Cardiac muscle cell (in vitro differentiated cells and primary cell): ENCODE results near the gene KRTAP10-8. TPM values are rescaled to one million over a fixed set of nuclear protein-coding genes. Genes with fewer than 3 reads are reported as not detected.

ENCODE experiments used
- DNase-seq, 2 donors: peaks; one replicate each; pipeline versions ENCODE4 v3.0.0 to v3.0.0-alpha.2; 2010 to 2017; ENCODE audit warnings: low read depth in 1 of 2, low spot score in 1 of 2
- H3K27ac ChIP-seq: fragments of 200-600 bp; sonication (generic); 2 replicates; pipeline ENCODE4 v1.5.1; 2016
- H3K27me3 ChIP-seq: fragments of 200-600 bp; sonication (generic); 2 replicates; pipeline ENCODE4 v1.6.0; 2016; ENCODE audit warnings: control low read depth
- H3K36me3 ChIP-seq: fragments of 200-600 bp; sonication (generic); 2 replicates; pipeline ENCODE4 v1.5.1; 2016; ENCODE audit warnings: control low read depth
- H3K4me1 ChIP-seq: fragments of 200-600 bp; sonication (generic); 2 replicates; pipeline ENCODE4 v1.8.1; 2017; ENCODE audit warnings: low read depth, mild to moderate bottlenecking, mixed run types
- H3K4me3 ChIP-seq: fragments of 200-600 bp; sonication (generic); 2 replicates; pipeline ENCODE4 v1.5.1; 2016; ENCODE audit warnings: mild to moderate bottlenecking
- H3K9me3 ChIP-seq: fragments of 200-600 bp; sonication (generic); 2 replicates; pipeline ENCODE4 v1.5.1; 2017; ENCODE audit warnings: low read depth, mild to moderate bottlenecking, control low read depth
- CTCF ChIP-seq: IDR thresholded peaks from 2 replicates; pipeline ENCODE4 v1.5.1; 2012; ENCODE audit warnings: low read depth, mild to moderate bottlenecking, low read length
- polyA plus RNA-seq: library from polyadenylated mRNA; unstranded; fragments of >200 nt; fragmentation: Nextera tagmentation; extraction: Ambion mirVana; gene quantifications from 2 replicates; pipeline ENCODE4 v1.2.1, GENCODE V29; 2016
- total RNA-seq: library from RNA; depleted of rRNA; stranded (reverse); fragments of >200 nt; gene quantifications from 2 replicates; pipeline ENCODE4 v1.2.3, GENCODE V29; 2016

Gene KRTAP10-8
- total and polyA plus RNA-seq, 2 experiments from 2014 or later: not detected

DNA sequence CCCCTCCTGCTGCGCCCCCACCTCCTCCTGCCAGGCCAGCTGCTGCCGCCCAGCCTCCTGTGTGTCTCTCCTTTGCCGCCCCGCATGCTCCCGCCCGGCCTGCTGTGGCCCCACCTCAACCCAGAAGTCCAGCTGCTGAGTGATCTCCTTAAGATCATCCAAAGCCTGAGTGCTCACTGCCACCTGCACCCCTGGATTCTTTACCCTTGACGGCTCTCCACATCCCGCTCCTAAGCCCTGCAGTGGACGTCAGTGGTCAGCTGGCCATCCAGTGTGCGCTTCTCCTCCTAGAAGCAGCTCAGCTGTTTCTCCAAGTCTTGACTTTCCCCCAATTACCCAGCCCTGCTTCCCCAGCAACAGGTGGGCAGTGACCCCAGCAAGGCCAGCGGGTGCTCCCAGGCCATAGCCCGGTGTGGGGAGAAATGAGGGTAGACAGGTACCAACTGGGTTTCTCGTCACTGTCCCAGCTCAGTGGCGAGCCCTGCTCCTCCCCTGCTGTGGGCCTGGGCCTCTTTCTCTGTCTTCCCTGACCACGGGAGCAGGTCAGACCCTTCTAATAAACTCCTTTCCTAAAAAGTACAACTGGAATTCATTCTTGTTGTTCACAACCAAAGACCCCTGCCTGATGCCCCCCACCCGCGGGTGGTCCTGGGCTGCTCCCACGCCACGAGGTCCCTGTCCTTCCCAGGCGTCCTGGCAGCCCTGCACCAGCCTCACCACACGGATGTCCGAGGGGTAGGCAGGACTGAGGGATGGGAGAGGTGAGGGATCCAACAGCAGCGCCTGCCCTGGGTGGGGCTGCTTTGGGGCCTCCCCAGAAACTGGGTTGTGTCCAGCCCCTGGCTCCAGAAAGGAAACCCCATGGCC, 10.1 kb upstream of the KRTAP10-8 start:
- Histone ChIP-seq H3K9me3 (no peaks in the 10 kb centered on the region), H3K27me3 (no peaks in the 10 kb centered on the region), H3K27ac (no peak overlapping the region), H3K4me3 (no peak overlapping the region), H3K36me3 (no peaks in the 10 kb centered on the region), H3K4me1 (no peaks in the 10 kb centered on the region)
- DNase-seq: no peak
- TF ChIP-seq CTCF: no peak

GRCh38 chr21:44602463-44602850, 9.4 kb upstream of the KRTAP10-8 start:
- Histone ChIP-seq H3K27me3 (no peaks in the 10 kb centered on the region), H3K9me3 (no peaks in the 10 kb centered on the region), H3K36me3 (no peaks in the 10 kb centered on the region), H3K4me1 (no peaks in the 10 kb centered on the region), H3K27ac (no peak overlapping the region), H3K4me3 (no peak overlapping the region)
- TF ChIP-seq CTCF: no peak
- DNase-seq: no peak

GRCh38 chr21:44603109-44603875, 8.6 kb upstream of the KRTAP10-8 start:
- H3K27me3 ChIP-seq: no peaks in the 10 kb centered on the region
- no peaks in the 10 kb centered on the region for H3K4me1 ChIP-seq
- no peak for TF ChIP-seq CTCF
- no peak for DNase-seq
- no peaks in the 10 kb centered on the region for H3K36me3 ChIP-seq
- no peak overlapping the region for H3K4me3 ChIP-seq
- H3K9me3 ChIP-seq: no peaks in the 10 kb centered on the region
- H3K27ac ChIP-seq: no peak overlapping the region

DNA sequence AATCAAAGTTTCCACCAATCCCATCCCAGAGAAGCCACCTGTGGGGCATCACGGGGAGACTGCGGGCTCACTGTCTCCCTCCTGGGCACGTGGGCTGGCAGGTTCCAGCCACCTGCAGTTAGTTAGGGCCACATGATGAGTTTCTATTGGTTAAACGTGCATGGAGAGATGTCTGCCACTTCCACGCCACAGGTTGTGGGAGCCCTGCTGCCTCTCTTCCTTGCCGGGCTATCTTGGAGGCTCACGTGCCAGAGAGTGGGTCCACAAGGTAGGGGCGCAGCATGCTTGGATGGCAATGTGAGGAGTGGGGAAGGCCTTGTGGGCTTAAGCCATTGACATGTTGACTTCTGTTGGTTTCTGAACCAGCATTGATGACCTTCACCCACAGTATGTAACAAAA, 8.0 kb upstream of the KRTAP10-8 start:
- TF ChIP-seq CTCF: no peak
- Histone ChIP-seq H3K27me3 (no peaks in the 10 kb centered on the region), H3K27ac (no peak overlapping the region), H3K36me3 (no peaks in the 10 kb centered on the region), H3K4me3 (no peak overlapping the region), H3K9me3 (no peaks in the 10 kb centered on the region), H3K4me1 (no peaks in the 10 kb centered on the region)
- no peak for DNase-seq

GRCh38 chr21:44606495-44606894, 5.4 kb upstream of the KRTAP10-8 start:
- TF ChIP-seq CTCF: no peak
- no peak for DNase-seq

More at GRCh38 chr21:44606495-44606894, 5.4 kb upstream of the KRTAP10-8 start:
- Histone ChIP-seq H3K27me3 (no peaks in the 10 kb centered on the region), H3K4me1 (no peaks in the 10 kb centered on the region), H3K27ac (no peak overlapping the region), H3K9me3 (no peaks in the 10 kb centered on the region), H3K36me3 (no peaks in the 10 kb centered on the region), H3K4me3 (no peak overlapping the region)
